GM20000 (cell line): Measurements from ENCODE around the gene ZBTB14.

ENCODE experiments used
- DNase-seq: peaks from one replicate; pipeline ENCODE4 v3.0.0; 2012; ENCODE audit warnings: low spot score
- CTCF ChIP-seq: IDR thresholded peaks from 2 replicates; pipeline ENCODE4 v1.5.1; 2012; ENCODE audit warnings: mild to moderate bottlenecking, control low read depth; ENCODE audit errors: extremely low read depth, missing control alignments

ZBTB14 gene

GRCh38 chr18:5266721-5267120, 28.8 kb downstream of the ZBTB14 start:
- no peak for TF ChIP-seq CTCF
- DNase-seq: no peak

- DNase-seq: no peak
- no peak for TF ChIP-seq CTCF
Observed at GRCh38 chr18:5253910-5254309, 41.6 kb downstream of the ZBTB14 start.

- no peak for DNase-seq
- no peak for TF ChIP-seq CTCF
Observed at GRCh38 chr18:5251117-5251516, 44.4 kb downstream of the ZBTB14 start.

GRCh38 chr18:5250603-5251002, 44.9 kb downstream of the ZBTB14 start:
- no peak for DNase-seq
- no peak for TF ChIP-seq CTCF

GRCh38 chr18:5244941-5245340, 50.6 kb downstream of the ZBTB14 start:
- TF ChIP-seq CTCF: no peak
- no peak for DNase-seq

- no peak for DNase-seq
- no peak for TF ChIP-seq CTCF
Observed at GRCh38 chr18:5239447-5239846, 56.1 kb downstream of the ZBTB14 start.
